ENCODE results near the gene MDP1. TPM values are rescaled to one million over a fixed set of nuclear protein-coding genes. Genes with fewer than 3 reads are reported as not detected.

Gene MDP1
- total RNA-seq, 3 donors from 2014 or later (not counting 1 experiment from before 2014, with no cell fraction given): 4.0 to 6.1 (median 5.5) TPM

GRCh38 chr14:24212924-24213865 lies 2.7 kb downstream of the MDP1 start, which contains the start of gene CHMP4A:
TSS of gene CHMP4A (minus strand) at chr14:24213488. CDS start at chr14:24213439, 49 bp downstream.
- under 1% methylated on average over 53 of the region's 53 CpGs for WGBS (ENCODE audit: insufficient coverage)
- intact Hi-C loops (cut with micrococcal nuclease): loop anchor here (1.0 to 2.0 kb wide), 4 partner anchors 18 to 99 kb away; partner anchors contain the start of genes DCAF11, IPO4, NRL and PSME2
- no peaks in the 10 kb centered on the region for H3K9me3 ChIP-seq (ENCODE audit: control insufficient read depth, insufficient read depth, low read length)
- H3K4me3 ChIP-seq (ENCODE audit: low read length): peak within 1 kb of the TSS; percentile 74
- peaks cover 30% of the 10 kb centered on the region for H3K4me1 ChIP-seq (ENCODE audit: control insufficient read depth, insufficient read depth, low read length)
- H3K27ac ChIP-seq (ENCODE audit: low read length): peak within 1 kb of the TSS; percentile 93
- peak within 1 kb of the TSS; percentile 99 for H3K4me3 Mint-ChIP-seq
- DNase-seq (peak; percentile 94 to 99), ATAC-seq (peak; percentile 73 to 88 (median 78))
- peaks cover 28% of the 10 kb centered on the region for H3K36me3 ChIP-seq (ENCODE audit: control insufficient read depth, insufficient read depth, low read length)
- H3K27ac Mint-ChIP-seq: peak within 1 kb of the TSS; percentile 98 to 99
- no peaks in the 10 kb centered on the region for H3K27me3 ChIP-seq (ENCODE audit: control insufficient read depth, insufficient read depth, low read length)
- no peaks in the 10 kb centered on the region for H3K27me3 Mint-ChIP-seq (ENCODE audit: low read depth in 2 of 2)
- peaks cover 15% of the 10 kb centered on the region for H3K36me3 Mint-ChIP-seq
- H3K9me3 Mint-ChIP-seq: no peaks in the 10 kb centered on the region
- TF ChIP-seq CTCF (IDR thresholded peaks at IDR 0.05): no peak
- peaks cover 50 to 53% of the 10 kb centered on the region in 2 donors for H3K4me1 Mint-ChIP-seq

DNA sequence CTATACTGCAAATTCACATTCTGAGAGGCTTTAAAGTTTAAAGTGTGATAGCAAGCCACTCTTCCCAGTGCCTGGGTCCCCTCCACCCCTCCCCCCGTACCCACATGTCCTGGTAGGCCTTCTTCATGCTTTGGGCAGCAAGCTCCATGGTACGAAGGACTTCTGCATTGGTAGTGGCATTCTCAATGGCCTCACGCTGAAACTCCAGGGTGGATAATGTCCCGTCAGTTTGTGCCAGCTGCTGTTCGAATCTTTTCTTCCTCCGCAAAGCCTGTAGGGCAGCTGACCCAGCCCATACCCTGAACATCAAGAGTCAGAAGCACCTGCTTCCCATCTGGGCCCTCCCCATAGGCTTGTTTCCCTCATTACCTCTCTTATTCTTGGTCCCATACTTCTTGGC lies 4.6 kb downstream of the MDP1 start:
- TF ChIP-seq CTCF (IDR thresholded peaks at IDR 0.05): no peak
- Mint-ChIP-seq H3K36me3 (peaks cover 15% of the 10 kb centered on the region), H3K27me3 (ENCODE audit: low read depth in 2 of 2) (no peaks in the 10 kb centered on the region), H3K4me1 (peaks cover 61 to 64% of the 10 kb centered on the region in 2 donors), H3K4me3 (no peak overlapping the region), H3K9me3 (no peaks in the 10 kb centered on the region), H3K27ac (peak overlapping the region; percentile 98 to 99)
- Histone ChIP-seq H3K4me1 (ENCODE audit: control insufficient read depth, insufficient read depth, low read length) (peaks cover 42% of the 10 kb centered on the region), H3K27me3 (ENCODE audit: control insufficient read depth, insufficient read depth, low read length) (no peaks in the 10 kb centered on the region), H3K9me3 (ENCODE audit: control insufficient read depth, insufficient read depth, low read length) (no peaks in the 10 kb centered on the region), H3K36me3 (ENCODE audit: control insufficient read depth, insufficient read depth, low read length) (peaks cover 38% of the 10 kb centered on the region), H3K4me3 (ENCODE audit: low read length) (no peak overlapping the region), H3K27ac (ENCODE audit: low read length) (no peak overlapping the region)
- DNase-seq (no peak), ATAC-seq (no peak)
- 98% methylated on average over 6 of the region's 6 CpGs for WGBS (ENCODE audit: insufficient coverage)
- intact Hi-C loops (cut with micrococcal nuclease): no loop called here

- Mint-ChIP-seq H3K4me1 (peaks cover 35 to 41% of the 10 kb centered on the region in 2 donors), H3K27ac (peak overlapping the region; percentile 86 to 87), H3K27me3 (ENCODE audit: low read depth in 2 of 2) (no peaks in the 10 kb centered on the region), H3K9me3 (no peaks in the 10 kb centered on the region), H3K36me3 (peaks cover 21% of the 10 kb centered on the region), H3K4me3 (no peak overlapping the region)
- Histone ChIP-seq H3K27me3 (ENCODE audit: control insufficient read depth, insufficient read depth, low read length) (no peaks in the 10 kb centered on the region), H3K4me3 (ENCODE audit: low read length) (no peak overlapping the region), H3K4me1 (ENCODE audit: control insufficient read depth, insufficient read depth, low read length) (peaks cover 19% of the 10 kb centered on the region), H3K27ac (ENCODE audit: low read length) (peak overlapping the region; percentile 9), H3K9me3 (ENCODE audit: control insufficient read depth, insufficient read depth, low read length) (no peaks in the 10 kb centered on the region), H3K36me3 (ENCODE audit: control insufficient read depth, insufficient read depth, low read length) (peaks cover 54% of the 10 kb centered on the region)
- no peak for ATAC-seq
- 95% methylated on average over 2 of the region's 2 CpGs for WGBS (ENCODE audit: insufficient coverage)
- no peak for DNase-seq
- TF ChIP-seq CTCF (IDR thresholded peaks at IDR 0.05): no peak
- intact Hi-C loops (cut with micrococcal nuclease): no loop called here
These were observed 8.2 kb downstream of the MDP1 start for GRCh38 chr14:24207625-24208024.

Measured in natural killer cell (primary cell).